HepG2 (cell line): ENCODE results near the gene DOK7. TPM values are rescaled to one million over a fixed set of nuclear protein-coding genes. Genes with fewer than 3 reads are reported as not detected.

ENCODE experiments used
- ATAC-seq: fragments of 200-7000 bp; cut with Tn5 transposase; 3 replicates; pipeline ENCODE4 v1.9.1; 2020; ENCODE audit warnings: mild to moderate bottlenecking, moderate library complexity
- BruUV-seq: library from RNA; stranded (reverse); fragments of 400-500 nt; replicated peaks from 2 replicates; lab custom pipeline; 2021; lab: Mats Ljungman, UMichigan
- CTCF ChIA-PET: fragments of 300-600 bp; formaldehyde crosslinking; extraction: SDS; loops from one replicate; lab custom pipeline; 2021; ENCODE audit warnings: low total read pairs, inconsistent platforms, low intra/inter-chr PET ratio; lab: Yijun Ruan, JAX
- POLR2A ChIA-PET: fragments of 350-600 bp; sonication (Branson Sonifier 250); formaldehyde crosslinking; loops from one replicate; lab custom pipeline; 2020; ENCODE audit warnings: antibody characterized with exemption, inconsistent platforms; lab: Yijun Ruan, JAX
- DNase-seq: peaks from one replicate; pipeline ENCODE4 v3.0.0-alpha.2; 2015; ENCODE audit warnings: low spot score
- FAIRE-seq: peaks from 3 replicates; lab custom pipeline; 2011; peaks lifted over from hg19 to GRCh38; lab: Jason Lieb, UNC
- H2AFZ ChIP-seq: one replicate; pipeline ENCODE4 v1.6.1; 2011; ENCODE audit warnings: low read length, inconsistent platforms
- H3K27ac ChIP-seq: fragments of 300-600 bp; 3 replicates; pipeline ENCODE4 v1.8.0; 2011; ENCODE audit warnings: mixed run types, mild to moderate bottlenecking, mixed read lengths, low read length, inconsistent platforms; ENCODE audit not compliant: insufficient read depth; ENCODE audit errors: extremely low read length
- H3K27me3 ChIP-seq, 2 experiments: fragments of 200-600 bp in 1 of 2; 2 replicates in 1 of 2; 3 replicates in 1 of 2; pipeline versions ENCODE4 v1.6.0 to v1.8.0; 2011; ENCODE audit warnings: low read length in 2 of 2, mild to moderate bottlenecking in 2 of 2, moderate library complexity in 2 of 2, inconsistent platforms in 1 of 2; ENCODE audit not compliant: insufficient read depth in 2 of 2, control insufficient read depth in 1 of 2
- H3K36me3 ChIP-seq, 2 experiments: fragments of 200-600 bp in 1 of 2; replicated peaks in 1 of 2; 2 replicates in 1 of 2; 3 replicates in 1 of 2; pipeline versions ENCODE4 v1.5.1 to v1.8.0; 2011; ENCODE audit warnings: low read length in 2 of 2, inconsistent platforms in 1 of 2; ENCODE audit not compliant: insufficient read depth in 2 of 2, control insufficient read depth in 1 of 2
- H3K4me1 ChIP-seq: 2 replicates; pipeline ENCODE4 v1.5.1; 2012; ENCODE audit warnings: low read length, inconsistent platforms; ENCODE audit not compliant: insufficient read depth
- H3K4me2 ChIP-seq: 2 replicates; pipeline ENCODE4 v1.6.0; 2011; ENCODE audit warnings: low read depth, low read length, inconsistent platforms
- H3K4me3 ChIP-seq, 3 experiments: fragments of 200-600 bp in 1 of 3; sonication (generic), shearing (Covaris generic) in 1 of 3; replicated peaks in 1 of 3; 2 replicates each; pipeline ENCODE4 v1.5.1; 2011 to 2016; ENCODE audit warnings: low read length in 3 of 3, inconsistent platforms in 2 of 3, low read depth in 2 of 3, mild to moderate bottlenecking in 2 of 3, control low read depth in 1 of 3, mixed read lengths in 1 of 3; ENCODE audit not compliant: insufficient read depth in 1 of 3
- H3K79me2 ChIP-seq: one replicate; pipeline ENCODE4 v1.6.1; 2011; ENCODE audit warnings: low read length, inconsistent platforms; ENCODE audit not compliant: insufficient read depth
- H3K9ac ChIP-seq: 2 replicates; pipeline ENCODE4 v1.6.0; 2011; ENCODE audit warnings: mild to moderate bottlenecking, low read depth, low read length, inconsistent platforms; ENCODE audit not compliant: insufficient read depth
- H3K9me3 ChIP-seq: 2 replicates; pipeline ENCODE4 v1.5.1; 2012; ENCODE audit warnings: mild to moderate bottlenecking, low read length
- H4K20me1 ChIP-seq: 2 replicates; pipeline ENCODE4 v1.6.0; 2011; ENCODE audit warnings: inconsistent platforms, mild to moderate bottlenecking, low read length, moderate library complexity; ENCODE audit not compliant: insufficient read depth
- ELK4 ChIP-seq: sonication (generic); formaldehyde crosslinking; IDR thresholded peaks from 2 replicates; pipeline ENCODE4 v1.9.0; 2021; ENCODE audit warnings: missing genetic modification reagents, borderline replicate concordance
- ERF ChIP-seq: IDR thresholded peaks from 2 replicates; pipeline ENCODE4 v1.6.1; 2018; ENCODE audit warnings: missing biosample characterization, missing genetic modification reagents
- GLMP ChIP-seq: sonication (generic); formaldehyde crosslinking; IDR thresholded peaks from 2 replicates; pipeline ENCODE4 v1.9.0; 2021; ENCODE audit warnings: missing genetic modification reagents, mild to moderate bottlenecking, borderline replicate concordance
- KAT2B ChIP-seq: fragments of 150-350 bp; IDR thresholded peaks from 2 replicates; pipeline ENCODE4 v1.6.1; 2014; ENCODE audit warnings: low read depth, low read length, borderline replicate concordance
- MBD4 ChIP-seq: IDR thresholded peaks from 2 replicates; pipeline ENCODE4 v1.6.1; 2012; ENCODE audit warnings: low read length, inconsistent platforms, borderline replicate concordance
- MTA3 ChIP-seq: sonication (generic); formaldehyde crosslinking; IDR thresholded peaks from 2 replicates; pipeline ENCODE4 v1.4.0; 2020; ENCODE audit warnings: missing genetic modification reagents
- MYNN ChIP-seq: sonication (generic); formaldehyde crosslinking; IDR thresholded peaks from 2 replicates; pipeline ENCODE4 v1.4.0; 2020; ENCODE audit warnings: mild to moderate bottlenecking, low read depth, missing genetic modification reagents
- NR2C2 ChIP-seq: sonication (generic); formaldehyde crosslinking; IDR thresholded peaks from 2 replicates; pipeline ENCODE4 v1.4.0; 2020; ENCODE audit warnings: missing genetic modification reagents, mild to moderate bottlenecking, moderate library complexity, borderline replicate concordance
- POLR2G ChIP-seq: fragments of 200-400 bp; formaldehyde crosslinking; IDR thresholded peaks from 2 replicates; pipeline ENCODE4 v1.6.1; 2018; ENCODE audit warnings: mild to moderate bottlenecking, low read depth, low read length, moderate library complexity
- SP4 ChIP-seq: sonication (generic); formaldehyde crosslinking; IDR thresholded peaks from 2 replicates; pipeline ENCODE4 v1.8.1; 2023; ENCODE audit warnings: mild to moderate bottlenecking, missing genetic modification reagents
- TFAP4 ChIP-seq: sonication (generic); IDR thresholded peaks from 2 replicates; pipeline ENCODE4 v1.6.1; 2016; ENCODE audit warnings: low read depth, borderline replicate concordance
- YEATS4 ChIP-seq: sonication (generic); formaldehyde crosslinking; IDR thresholded peaks from 2 replicates; pipeline ENCODE4 v1.4.0; 2020; ENCODE audit warnings: missing genetic modification reagents, borderline replicate concordance
- ZEB1 ChIP-seq: IDR thresholded peaks from 2 replicates; pipeline ENCODE4 v1.6.1; 2012; ENCODE audit warnings: mild to moderate bottlenecking, low read depth, inconsistent platforms; ENCODE audit not compliant: insufficient replicate concordance
- ZNF280D ChIP-seq: sonication (generic); formaldehyde crosslinking; IDR thresholded peaks from 2 replicates; pipeline ENCODE4 v1.5.1; 2020; ENCODE audit warnings: mild to moderate bottlenecking, missing genetic modification reagents
- ZNF281 ChIP-seq: sonication (generic); formaldehyde crosslinking; IDR thresholded peaks from 2 replicates; pipeline ENCODE4 v1.4.0; 2020; ENCODE audit warnings: missing genetic modification reagents, borderline replicate concordance
- ZNF354B ChIP-seq: sonication (generic); formaldehyde crosslinking; IDR thresholded peaks from 2 replicates; pipeline ENCODE4 v1.8.0; 2022; ENCODE audit warnings: mild to moderate bottlenecking, missing genetic modification reagents
- WGBS: methylation state at CpG from one replicate; pipeline ENCODE4 v1.1.6; 2017; ENCODE audit warnings: low lambda C conversion rate; 5-methylcytosine and 5-hydroxymethylcytosine counted together
- in situ Hi-C: cut with HindIII; loops from 2 replicates; pipeline ENCODE4 v1.10.0; 2017; ENCODE audit warnings: low pct_unique_long_range_greater_than_20kb; ENCODE audit not compliant: extremely low pct_ligation_motif_present
- intact Hi-C: fragments of 100-400 bp; cut with micrococcal nuclease; formaldehyde crosslinking; loops from one replicate; pipeline ENCODE4 v1.10.0; 2022; ENCODE audit not compliant: unreplicated experiment
- polyA plus RNA-seq, 8 experiments: library from polyadenylated mRNA; depleted of rRNA in 3 of 8; stranded (reverse) in 7 of 8; unstranded in 1 of 8; fragments of >200 nt; fragmentation: Illumina TruSeq in 4 of 8; extraction: Trizol in 4 of 8; gene quantifications; 2 replicates each; pipeline versions ENCODE4 v1.2.1 to v1.2.3, GENCODE V29; 2011 to 2016; ENCODE audit warnings: low read depth in 4 of 8, missing spikeins in 1 of 8, mixed read lengths in 1 of 8; ENCODE audit not compliant: insufficient read depth in 1 of 8
- total RNA-seq, 5 experiments: library from RNA; depleted of rRNA; stranded (reverse); fragments of >200 nt; fragmentation: Illumina TruSeq; extraction: Trizol; gene quantifications; 2 replicates each; pipeline ENCODE4 v1.2.3, GENCODE V29; 2016; ENCODE audit warnings: low read depth in 1 of 5

Gene DOK7
- total and polyA plus RNA-seq, 2 of the 13 experiments (the other 11 are each of a cell fraction or from before 2014, with no cell fraction given) = 0.03 to 0.07 TPM

- DNase-seq (no peak), ATAC-seq (no peak), FAIRE-seq (no peak)
- Histone ChIP-seq H3K9me3 (no peaks in the 10 kb centered on the region), H2AFZ (no peak overlapping the region), H3K4me2 (no peak overlapping the region), H3K27ac (no peak overlapping the region), H3K4me1 (no peaks in the 10 kb centered on the region), H4K20me1 (no peaks in the 10 kb centered on the region), H3K79me2 (no peaks in the 10 kb centered on the region), H3K4me3 (no peak overlapping the region), H3K27me3 (no peaks in the 10 kb centered on the region), H3K36me3 (peaks cover 14 to 59% of the 10 kb centered on the region in 2 experiments; a peak in 4 of 5 replicates), H3K9ac (no peak overlapping the region)
- CTCF ChIA-PET = no interaction called here
- WGBS = 100% methylated on average over 2 of the region's 12 CpGs
- POLR2A ChIA-PET = no interaction called here
- in situ Hi-C loops (no loop called here), intact Hi-C loops (no loop called here)
- BruUV-seq = no TSS peak
- TF ChIP-seq NR2C2 (no peak), TFAP4 (no peak), KAT2B (no peak), GLMP (CRISPR knock-in tag) (no peak), POLR2G (no peak), ELK4 (no peak), SP4 (CRISPR knock-in tag) (no peak), MBD4 (no peak), YEATS4 (CRISPR knock-in tag) (no peak), ZNF280D (CRISPR knock-in tag) (no peak), ZNF354B (CRISPR knock-in tag) (no peak), ERF (CRISPR knock-in tag) (no peak), ZEB1 (no peak), MYNN (CRISPR knock-in tag) (no peak), MTA3 (CRISPR knock-in tag) (no peak), ZNF281 (CRISPR knock-in tag) (no peak)
Measured at GRCh38 chr4:3421470-3421869, 41.6 kb upstream of the DOK7 start.
